Activated B cell treated with CpG ODN at 0.5 μM for 24 hours (primary cell): ENCODE data around the gene PRPF8. TPM values are rescaled to one million over a fixed set of nuclear protein-coding genes. Genes with fewer than 3 reads are reported as not detected.
A peak's percentile ranks its signal among the peaks of the same experiment; 100 is the strongest.

Source experiments
- ATAC-seq: fragments of 200-7000 bp; cut with Tn5 transposase; one replicate; pipeline ENCODE4 v1.10.0; 2021; ENCODE audit warnings: low read depth, mild to moderate bottlenecking, moderate library complexity
- CTCF ChIA-PET: fragments of 350-600 bp; sonication (Branson Sonifier 250); formaldehyde crosslinking; loops from one replicate; lab custom pipeline; 2021; ENCODE audit warnings: antibody characterized with exemption; lab: Charles Lee
- POLR2A ChIA-PET: fragments of 350-600 bp; sonication (Branson Sonifier 250); formaldehyde crosslinking; loops from one replicate; lab custom pipeline; 2021; ENCODE audit warnings: antibody characterized with exemption; lab: Charles Lee
- DNase-seq: peaks from one replicate; pipeline ENCODE4 v3.0.0; 2022
- H3K27ac Mint-ChIP-seq: one replicate; pipeline ENCODE4 v1.8.0; 2020; ENCODE audit warnings: mixed read lengths
- H3K27me3 Mint-ChIP-seq: one replicate; pipeline ENCODE4 v1.8.0; 2021; ENCODE audit warnings: mixed read lengths
- H3K36me3 Mint-ChIP-seq: one replicate; pipeline ENCODE4 v1.8.0; 2021; ENCODE audit warnings: low read depth, mixed read lengths
- H3K4me1 Mint-ChIP-seq: one replicate; pipeline ENCODE4 v1.8.0; 2021; ENCODE audit warnings: mixed read lengths
- H3K4me3 Mint-ChIP-seq: one replicate; pipeline ENCODE4 v1.8.0; 2020; ENCODE audit warnings: mild to moderate bottlenecking, mixed read lengths
- H3K9me3 Mint-ChIP-seq: one replicate; pipeline ENCODE4 v1.8.0; 2020; ENCODE audit warnings: mixed read lengths
- intact Hi-C: fragments of 100-400 bp; cut with micrococcal nuclease; formaldehyde crosslinking; loops from one replicate; pipeline ENCODE4 v1.15.1; 2024
- total RNA-seq: library from RNA; stranded (reverse); gene quantifications from 2 replicates; pipeline ENCODE4 v1.2.3, GENCODE V29; 2022
- TF ChIP-seq, protein P1 (sequence below): fragments of 200-600 bp; IDR thresholded peaks from one replicate; pipeline ENCODE4 v1.8.0; 2022; ENCODE audit warnings: antibody characterized with exemption, mild to moderate bottlenecking

The PRPF8 gene
- total RNA-seq, 1 donor from 2014 or later, result 442 TPM

DNA sequence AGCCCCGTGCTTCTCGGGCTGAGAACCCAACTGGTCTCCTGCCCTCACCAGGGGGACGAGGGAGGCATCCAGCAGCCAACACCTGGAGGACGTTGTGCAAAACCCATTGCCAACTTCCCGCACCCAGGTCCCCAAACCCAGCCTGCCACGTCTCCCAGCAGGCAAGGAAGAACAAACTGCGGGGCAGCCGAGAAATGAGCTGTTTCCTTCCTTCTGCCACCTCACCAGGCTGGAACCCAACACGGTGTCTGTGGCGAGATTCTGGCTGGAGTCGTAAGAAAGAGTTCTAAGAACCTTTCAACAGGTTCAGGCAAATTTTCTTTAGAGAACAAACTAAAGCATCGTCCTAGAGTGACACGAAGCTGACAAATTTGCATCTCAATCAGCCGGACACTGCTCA, 59.6 kb downstream of the PRPF8 start:
- ATAC-seq (no peak), DNase-seq (no peak)
- POLR2A ChIA-PET, result interaction anchor here (0.6 to 17.6 kb wide), 8 partner anchors 14 to 169 kb away, joined by 3 to 418 read pairs (median 25); partner anchors contain the start of genes CRK, INPP5K and SCARF1
- H3K27me3 Mint-ChIP-seq, result no peaks in the 10 kb centered on the region
- peaks cover 38% of the 10 kb centered on the region for H3K4me1 Mint-ChIP-seq
- CTCF ChIA-PET, result interaction anchor here (1.6 to 3.6 kb wide), 3 partner anchors 44 to 51 kb away, joined by 3 to 24 read pairs (median 8); no protein-coding TSS in a partner anchor
- no peak overlapping the region for H3K27ac Mint-ChIP-seq
- no peaks in the 10 kb centered on the region for H3K9me3 Mint-ChIP-seq
- H3K36me3 Mint-ChIP-seq, result peaks cover 64% of the 10 kb centered on the region
- intact Hi-C loops, result loop anchor here (5.0 kb wide), 1 partner anchor 358 kb away; no protein-coding TSS in a partner anchor
- TF ChIP-seq, protein P1, sequence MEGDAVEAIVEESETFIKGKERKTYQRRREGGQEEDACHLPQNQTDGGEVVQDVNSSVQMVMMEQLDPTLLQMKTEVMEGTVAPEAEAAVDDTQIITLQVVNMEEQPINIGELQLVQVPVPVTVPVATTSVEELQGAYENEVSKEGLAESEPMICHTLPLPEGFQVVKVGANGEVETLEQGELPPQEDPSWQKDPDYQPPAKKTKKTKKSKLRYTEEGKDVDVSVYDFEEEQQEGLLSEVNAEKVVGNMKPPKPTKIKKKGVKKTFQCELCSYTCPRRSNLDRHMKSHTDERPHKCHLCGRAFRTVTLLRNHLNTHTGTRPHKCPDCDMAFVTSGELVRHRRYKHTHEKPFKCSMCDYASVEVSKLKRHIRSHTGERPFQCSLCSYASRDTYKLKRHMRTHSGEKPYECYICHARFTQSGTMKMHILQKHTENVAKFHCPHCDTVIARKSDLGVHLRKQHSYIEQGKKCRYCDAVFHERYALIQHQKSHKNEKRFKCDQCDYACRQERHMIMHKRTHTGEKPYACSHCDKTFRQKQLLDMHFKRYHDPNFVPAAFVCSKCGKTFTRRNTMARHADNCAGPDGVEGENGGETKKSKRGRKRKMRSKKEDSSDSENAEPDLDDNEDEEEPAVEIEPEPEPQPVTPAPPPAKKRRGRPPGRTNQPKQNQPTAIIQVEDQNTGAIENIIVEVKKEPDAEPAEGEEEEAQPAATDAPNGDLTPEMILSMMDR, result no peak
- H3K4me3 Mint-ChIP-seq, result peak overlapping the region; percentile 99

DNA sequence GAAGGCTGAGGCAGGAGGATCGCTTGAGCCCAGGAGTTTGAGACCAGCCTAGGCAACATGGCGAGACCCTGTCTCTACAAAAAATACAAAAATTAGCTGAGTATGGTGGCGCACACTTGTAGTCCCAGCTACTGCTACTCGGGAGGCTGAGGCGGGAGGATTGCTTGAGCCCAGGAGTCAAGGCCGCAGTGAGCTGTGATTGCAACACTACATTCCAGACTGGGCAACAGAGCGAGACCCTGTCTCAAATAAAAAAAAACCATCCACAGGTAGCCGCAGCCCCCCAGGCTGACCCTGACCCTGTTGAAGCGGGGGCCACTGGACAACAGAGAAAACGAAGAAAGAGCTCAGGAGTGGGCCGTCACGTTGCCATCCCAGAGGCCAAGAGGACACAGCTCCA, 60.0 kb downstream of the PRPF8 start:
- Mint-ChIP-seq H3K9me3 (no peaks in the 10 kb centered on the region), H3K36me3 (peaks cover 66% of the 10 kb centered on the region), H3K27me3 (no peaks in the 10 kb centered on the region), H3K4me3 (no peak overlapping the region), H3K27ac (no peak overlapping the region), H3K4me1 (peaks cover 35% of the 10 kb centered on the region)
- POLR2A ChIA-PET, result interaction anchor here (0.6 to 17.6 kb wide), 6 partner anchors 13 to 168 kb away, joined by 3 to 418 read pairs (median 134); partner anchors contain the start of gene CRK
- TF ChIP-seq, protein P1, result no peak
- ATAC-seq (no peak), DNase-seq (no peak)
- intact Hi-C loops, result loop anchor here (5.0 kb wide), 1 partner anchor 357 kb away; no protein-coding TSS in a partner anchor
- CTCF ChIA-PET, result interaction anchor here (1.6 to 3.6 kb wide), 3 partner anchors 45 to 50 kb away, joined by 3 to 24 read pairs (median 8); no protein-coding TSS in a partner anchor

DNA sequence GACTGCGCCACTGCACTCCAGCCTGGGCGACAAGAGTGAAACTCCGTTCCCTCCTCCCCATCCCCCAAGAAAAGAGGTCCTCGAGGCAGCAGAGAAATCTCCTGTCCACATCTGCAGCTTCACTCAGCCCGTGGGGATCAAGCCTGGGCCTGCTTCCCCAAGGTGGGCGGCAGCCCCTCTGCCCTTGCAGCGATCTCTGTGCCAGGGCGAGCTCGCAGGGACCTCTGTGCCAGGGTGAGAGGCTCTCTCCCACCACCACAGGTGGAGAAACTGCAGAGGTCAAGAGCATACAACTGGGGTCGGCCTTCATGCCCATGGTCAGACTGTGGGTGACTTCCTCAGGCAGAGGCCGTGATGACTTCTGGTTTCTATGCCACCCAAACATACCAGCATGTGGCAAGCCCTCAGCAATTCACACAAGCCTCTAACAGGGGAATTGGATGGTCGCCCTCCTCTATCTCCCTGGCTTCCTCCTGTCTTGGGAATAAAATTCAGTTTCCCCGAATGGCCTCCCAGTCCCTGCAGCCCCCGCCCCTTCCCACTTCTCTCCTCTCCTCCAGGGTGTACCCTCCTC, 61.5 kb downstream of the PRPF8 start:
- Mint-ChIP-seq H3K4me1 (peaks cover 34% of the 10 kb centered on the region), H3K27ac (no peak overlapping the region), H3K36me3 (peaks cover 73% of the 10 kb centered on the region), H3K27me3 (no peaks in the 10 kb centered on the region), H3K9me3 (no peaks in the 10 kb centered on the region), H3K4me3 (no peak overlapping the region)
- ChIA-PET POLR2A (interaction anchor here (0.7 to 17.6 kb wide), 7 partner anchors 12 to 159 kb away, joined by 3 to 336 read pairs (median 3); no protein-coding TSS in a partner anchor), CTCF (no interaction called here)
- intact Hi-C loops, result no loop called here
- no peak for DNase-seq
- TF ChIP-seq, protein P1, result no peak
- no peak for ATAC-seq

DNA sequence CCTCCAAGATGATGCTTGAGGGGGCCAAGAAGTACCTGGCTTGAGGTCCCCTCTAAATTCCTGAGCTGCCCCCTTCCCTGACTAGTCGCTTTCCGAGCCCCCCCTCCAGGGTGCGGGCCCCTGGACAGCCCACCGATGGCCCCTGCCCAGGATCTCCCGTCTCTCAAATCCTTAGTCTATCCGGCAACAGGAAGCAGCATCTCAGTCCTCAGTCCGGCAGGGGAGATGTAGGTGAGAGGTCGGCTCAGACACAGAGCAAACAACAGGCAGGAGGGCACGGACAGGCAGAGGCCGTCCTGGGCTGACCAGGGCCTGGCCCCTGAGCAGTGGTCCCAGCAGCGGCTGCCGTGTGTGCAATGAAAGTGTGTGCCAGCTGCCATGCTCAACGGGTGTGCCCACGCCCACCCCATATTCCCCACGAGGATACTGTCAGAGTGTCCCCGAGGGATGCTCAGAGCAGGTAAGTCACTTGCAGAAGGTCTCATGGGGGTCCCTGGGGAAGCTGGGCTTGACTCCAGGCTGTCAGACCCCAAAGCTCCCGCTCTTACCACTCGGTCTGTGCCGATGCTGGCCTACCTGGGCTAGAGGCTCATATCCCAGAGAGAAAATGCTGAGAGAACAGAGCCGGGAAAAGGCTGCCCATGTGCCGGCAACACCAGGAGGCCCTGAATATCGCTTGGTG, 63.3 kb downstream of the PRPF8 start:
- TF ChIP-seq, protein P1, result no peak
- no peak overlapping the region for H3K4me3 Mint-ChIP-seq
- peak; percentile 25 for ATAC-seq
- intact Hi-C loops, result no loop called here
- H3K9me3 Mint-ChIP-seq, result no peaks in the 10 kb centered on the region
- peaks cover 27% of the 10 kb centered on the region for H3K4me1 Mint-ChIP-seq
- no peak for DNase-seq
- CTCF ChIA-PET, result no interaction called here
- H3K27ac Mint-ChIP-seq, result no peak overlapping the region
- POLR2A ChIA-PET, result interaction anchor here (0.7 to 17.6 kb wide), 4 partner anchors 10 to 47 kb away, joined by 3 to 336 read pairs (median 6); no protein-coding TSS in a partner anchor
- H3K27me3 Mint-ChIP-seq, result no peaks in the 10 kb centered on the region
- H3K36me3 Mint-ChIP-seq, result peaks cover 75% of the 10 kb centered on the region

DNA sequence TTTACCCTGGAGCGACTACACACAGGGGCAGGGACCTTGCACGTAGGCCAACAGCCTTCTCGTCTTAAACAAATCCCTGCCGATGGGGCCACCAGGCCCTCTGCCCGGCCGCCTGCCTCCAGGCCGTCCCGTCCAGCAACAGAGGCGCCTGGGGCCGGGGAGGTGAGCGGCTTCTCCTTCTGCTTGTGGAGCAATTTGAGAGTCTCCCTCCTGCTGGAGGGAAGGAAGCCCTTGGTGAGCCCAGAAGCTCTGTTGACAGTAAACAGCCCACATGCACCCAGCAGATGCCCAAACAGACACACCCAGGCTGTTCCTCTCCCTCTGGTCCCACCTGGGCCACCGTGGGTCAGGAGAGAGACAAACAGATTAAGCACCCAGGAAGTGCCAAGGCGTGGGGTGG, 64.2 kb downstream of the PRPF8 start:
- TF ChIP-seq, protein P1, result no peak
- ChIA-PET POLR2A (interaction anchor here (0.7 to 17.6 kb wide), 3 partner anchors 9 to 46 kb away, joined by 5 to 336 read pairs (median 6); no protein-coding TSS in a partner anchor), CTCF (no interaction called here)
- Mint-ChIP-seq H3K27me3 (no peaks in the 10 kb centered on the region), H3K27ac (no peak overlapping the region), H3K4me1 (peaks cover 18% of the 10 kb centered on the region), H3K4me3 (no peak overlapping the region), H3K36me3 (peaks cover 72% of the 10 kb centered on the region), H3K9me3 (no peaks in the 10 kb centered on the region)
- ATAC-seq, result no peak
- no peak for DNase-seq
- intact Hi-C loops, result no loop called here
